ENCODE measurements around the gene PCDHA5. TPM values are rescaled to one million over a fixed set of nuclear protein-coding genes. Genes with fewer than 3 reads are reported as not detected.
"Not testable (repeated sequence)": the region's sequence is repeated elsewhere in the genome, so short reads cannot be mapped to it uniquely, and the experiment has no call there.

Gene PCDHA5
- under 1 TPM; 0.06 to 0.12 (median 0.09) TPM for polyA plus RNA-seq (ENCODE audit: insufficient read depth in 1 of 5, insufficient read length in 5 of 5, low replicate concordance in 1 of 5)
- long read RNA-seq, donor 1, full-length matches to known transcripts, result 2 of 2 reads
- long read RNA-seq, donor 1, partial matches to known transcripts, result 0 of 2 reads
- long read RNA-seq, donor 1, other reads (novel, unspliced or antisense), result 0 of 2 reads
- long read RNA-seq, donor 2, result 0 reads
- long read RNA-seq, donor 3, result 0 reads
- long read RNA-seq, donor 4, full-length matches to known transcripts, result 1 of 1 reads
- long read RNA-seq, donor 4, partial matches to known transcripts, result 0 of 1 reads
- long read RNA-seq, donor 4, other reads (novel, unspliced or antisense), result 0 of 1 reads
- long read RNA-seq, donor 5, full-length matches to known transcripts, result 2 of 2 reads
- long read RNA-seq, donor 5, partial matches to known transcripts, result 0 of 2 reads
- long read RNA-seq, donor 5, other reads (novel, unspliced or antisense), result 0 of 2 reads
- long read RNA-seq, donor 6, result 0 reads
- long read RNA-seq, donor 7, result 0 reads
- long read RNA-seq, donor 8, result 0 reads

GRCh38 chr5:140821375-140822280, at the start of gene PCDHA5:
Gene PCDHA5, plus strand, starts transcription at chr5:140821613.
- no peak for DNase-seq

GRCh38 chr5:140780512-140780911, 40.9 kb upstream of the PCDHA5 start:
- DNase-seq, result no peak

GRCh38 chr5:140785905-140786686, 35.3 kb upstream of the PCDHA5 start, which contains the start of gene PCDHA1:
Gene PCDHA1, plus strand, starts transcription at chr5:140786140.
- DNase-seq, result no peak

DNA sequence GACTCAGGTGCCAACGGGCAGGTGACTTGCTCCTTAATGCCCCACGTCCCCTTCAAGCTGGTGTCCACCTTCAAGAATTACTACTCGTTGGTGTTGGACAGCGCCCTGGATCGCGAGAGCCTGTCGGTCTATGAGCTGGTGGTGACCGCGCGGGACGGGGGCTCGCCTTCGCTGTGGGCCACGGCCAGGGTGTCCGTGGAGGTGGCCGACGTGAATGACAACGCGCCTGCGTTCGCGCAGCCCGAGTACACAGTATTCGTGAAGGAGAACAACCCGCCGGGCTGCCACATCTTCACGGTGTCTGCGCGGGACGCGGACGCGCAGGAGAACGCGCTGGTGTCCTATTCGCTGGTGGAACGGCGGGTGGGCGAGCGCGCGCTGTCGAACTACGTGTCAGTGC, 34.0 kb upstream of the PCDHA5 start:
- DNase-seq, result not testable (repeated sequence)

- DNase-seq, result not testable (repeated sequence)
Observed at GRCh38 chr5:140787849-140788504, 33.4 kb upstream of the PCDHA5 start.

GRCh38 chr5:140791089-140791488, 30.3 kb upstream of the PCDHA5 start:
- no peak for DNase-seq

DNA sequence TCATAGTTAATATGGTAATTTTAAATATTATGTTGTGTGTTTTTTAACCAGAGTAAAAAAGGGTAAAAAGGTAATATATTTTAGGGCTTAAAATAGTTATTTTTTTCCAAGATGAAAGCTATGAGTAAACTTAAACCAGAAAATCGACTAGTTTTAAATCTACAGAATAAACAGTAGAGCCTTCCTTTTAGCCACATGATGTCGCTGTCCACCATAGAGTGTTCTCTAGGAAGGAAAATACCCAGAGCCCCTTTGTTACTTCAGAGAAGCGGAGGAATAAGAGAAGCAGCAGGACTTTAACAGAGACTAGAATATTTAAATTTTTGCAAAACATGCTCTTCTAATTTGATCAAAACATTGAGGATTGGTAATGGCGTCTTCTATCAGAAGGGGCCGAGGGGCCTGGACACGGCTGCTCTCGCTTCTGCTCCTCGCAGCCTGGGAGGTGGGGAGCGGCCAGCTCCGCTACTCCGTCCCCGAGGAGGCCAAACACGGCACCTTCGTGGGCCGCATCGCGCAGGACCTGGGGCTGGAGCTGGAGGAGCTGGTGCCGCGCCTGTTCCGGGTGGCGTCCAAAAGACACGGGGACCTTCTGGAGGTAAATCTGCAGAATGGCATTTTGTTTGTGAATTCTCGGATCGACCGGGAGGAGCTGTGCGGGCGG, 26.7 kb upstream of the PCDHA5 start, which contains the start of gene PCDHA2:
Gene PCDHA2, plus strand, starts transcription at position 258 of the 664 bp plus-strand sequence.
- DNase-seq, result no peak

DNA sequence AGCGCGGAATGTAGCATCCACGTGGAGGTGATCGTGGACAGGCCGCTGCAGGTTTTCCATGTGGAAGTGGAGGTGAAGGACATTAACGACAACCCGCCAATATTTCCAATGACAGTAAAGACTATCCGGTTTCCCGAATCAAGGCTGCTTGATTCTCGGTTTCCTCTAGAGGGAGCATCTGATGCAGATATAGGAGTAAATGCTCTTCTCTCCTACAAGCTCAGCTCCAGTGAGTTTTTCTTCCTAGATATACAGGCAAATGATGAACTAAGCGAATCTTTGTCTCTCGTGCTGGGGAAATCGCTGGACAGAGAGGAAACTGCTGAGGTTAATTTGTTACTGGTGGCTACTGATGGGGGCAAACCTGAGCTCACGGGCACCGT, 26.2 kb upstream of the PCDHA5 start:
- no peak for DNase-seq

GRCh38 chr5:140796072-140796717, 25.2 kb upstream of the PCDHA5 start:
- DNase-seq, result not testable (repeated sequence)

- no peak for DNase-seq
Observed at GRCh38 chr5:140796718-140797095, 24.7 kb upstream of the PCDHA5 start.

GRCh38 chr5:140800816-140801493, 20.5 kb upstream of the PCDHA5 start, which contains the start of gene PCDHA3:
Gene PCDHA3, plus strand, starts transcription at chr5:140801057.
- peak in 1 of 2 donors; percentile 2 for DNase-seq

GRCh38 chr5:140801494-140801841, 19.9 kb upstream of the PCDHA5 start:
- DNase-seq, result no peak

DNA sequence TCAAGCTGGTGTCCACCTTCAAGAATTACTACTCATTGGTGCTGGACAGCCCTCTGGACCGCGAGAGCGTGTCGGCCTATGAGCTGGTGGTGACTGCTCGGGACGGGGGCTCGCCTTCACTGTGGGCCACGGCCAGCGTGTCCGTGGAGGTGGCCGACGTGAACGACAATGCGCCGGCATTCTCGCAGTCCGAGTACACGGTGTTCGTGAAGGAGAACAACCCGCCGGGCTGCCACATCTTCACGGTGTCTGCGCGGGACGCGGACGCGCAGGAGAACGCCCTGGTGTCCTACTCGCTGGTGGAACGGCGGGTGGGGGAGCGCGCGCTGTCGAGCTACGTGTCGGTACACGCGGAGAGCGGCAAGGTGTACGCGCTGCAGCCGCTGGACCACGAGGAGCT, 19.0 kb upstream of the PCDHA5 start:
- DNase-seq, result not testable (repeated sequence)

DNA sequence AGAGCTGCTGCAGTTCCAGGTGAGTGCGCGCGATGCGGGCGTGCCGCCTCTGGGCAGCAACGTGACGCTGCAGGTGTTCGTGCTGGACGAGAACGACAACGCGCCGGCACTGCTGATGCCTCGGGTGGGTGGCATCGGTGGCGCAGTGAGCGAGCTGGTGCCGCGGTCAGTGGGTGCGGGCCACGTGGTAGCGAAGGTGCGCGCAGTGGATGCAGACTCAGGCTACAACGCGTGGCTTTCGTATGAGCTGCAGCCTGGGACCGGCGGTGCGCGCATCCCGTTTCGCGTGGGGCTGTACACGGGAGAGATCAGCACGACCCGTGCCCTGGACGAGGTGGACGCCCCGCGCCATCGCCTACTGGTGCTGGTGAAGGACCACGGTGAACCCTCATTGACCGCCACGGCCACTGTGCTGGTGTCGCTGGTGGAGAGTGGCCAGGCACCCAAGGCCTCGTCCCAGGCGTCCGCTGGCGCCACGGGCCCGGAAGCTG, 18.6 kb upstream of the PCDHA5 start:
- no peak for DNase-seq

DNA sequence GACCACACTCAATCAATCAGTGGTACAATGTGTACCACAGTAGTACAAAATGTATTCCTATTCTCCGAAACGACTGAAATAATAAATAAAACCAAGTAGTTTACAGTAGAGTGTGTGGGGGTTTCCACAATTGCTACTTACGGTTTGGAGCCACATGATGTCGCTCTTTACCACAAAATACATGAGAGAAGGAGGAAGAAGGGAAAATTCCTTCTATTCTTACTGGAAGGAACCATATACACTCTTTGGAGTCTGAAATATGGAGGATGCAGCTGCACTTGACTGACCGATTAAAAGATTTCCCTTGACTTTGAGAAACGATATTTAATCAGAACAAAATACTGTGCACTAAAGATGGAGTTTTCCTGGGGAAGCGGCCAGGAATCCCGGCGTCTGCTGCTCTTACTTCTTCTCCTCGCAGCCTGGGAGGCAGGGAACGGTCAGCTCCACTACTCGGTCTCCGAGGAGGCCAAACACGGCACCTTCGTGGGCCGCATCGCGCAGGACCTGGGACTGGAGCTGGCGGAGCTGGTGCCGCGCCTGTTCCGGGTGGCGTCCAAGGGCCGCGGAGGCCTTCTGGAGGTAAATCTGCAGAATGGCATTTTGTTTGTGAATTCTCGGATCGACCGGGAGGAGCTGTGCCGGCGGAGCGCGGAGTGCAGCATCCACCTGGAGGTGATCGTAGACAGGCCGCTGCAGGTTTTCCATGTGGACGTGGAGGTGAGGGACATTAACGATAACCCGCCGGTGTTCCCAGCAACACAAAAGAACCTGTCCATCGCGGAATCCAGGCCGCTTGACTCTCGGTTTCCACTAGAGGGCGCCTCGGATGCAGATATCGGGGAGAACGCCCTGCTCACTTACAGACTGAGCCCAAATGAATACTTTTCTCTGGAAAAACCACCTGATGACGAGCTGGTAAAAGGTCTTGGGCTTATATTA, 14.3 kb upstream of the PCDHA5 start, which contains the start of gene PCDHA4:
Gene PCDHA4, plus strand, starts transcription at position 235 of the 942 bp plus-strand sequence.
- no peak for DNase-seq

DNA sequence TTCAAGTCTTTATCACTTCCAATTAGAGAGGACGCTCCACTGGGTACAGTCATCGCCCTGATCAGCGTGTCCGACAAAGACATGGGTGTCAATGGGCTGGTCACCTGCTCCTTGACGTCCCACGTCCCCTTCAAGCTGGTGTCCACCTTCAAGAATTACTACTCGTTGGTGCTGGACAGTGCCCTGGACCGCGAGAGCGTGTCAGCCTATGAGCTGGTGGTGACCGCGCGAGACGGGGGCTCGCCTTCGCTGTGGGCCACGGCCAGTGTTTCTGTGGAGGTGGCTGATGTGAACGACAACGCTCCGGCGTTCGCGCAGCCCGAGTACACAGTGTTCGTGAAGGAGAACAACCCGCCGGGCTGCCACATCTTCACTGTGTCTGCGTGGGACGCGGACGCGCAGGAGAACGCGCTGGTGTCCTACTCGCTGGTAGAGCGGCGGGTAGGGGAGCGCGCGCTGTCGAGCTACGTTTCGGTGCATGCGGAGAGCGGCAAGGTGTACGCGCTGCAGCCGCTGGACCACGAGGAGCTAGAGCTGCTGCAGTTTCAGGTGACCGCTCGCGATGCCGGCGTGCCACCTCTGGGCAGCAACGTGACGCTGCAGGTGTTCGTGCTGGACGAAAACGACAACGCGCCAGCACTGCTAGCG, 13.0 kb upstream of the PCDHA5 start:
- DNase-seq, result not testable (repeated sequence)

DNA sequence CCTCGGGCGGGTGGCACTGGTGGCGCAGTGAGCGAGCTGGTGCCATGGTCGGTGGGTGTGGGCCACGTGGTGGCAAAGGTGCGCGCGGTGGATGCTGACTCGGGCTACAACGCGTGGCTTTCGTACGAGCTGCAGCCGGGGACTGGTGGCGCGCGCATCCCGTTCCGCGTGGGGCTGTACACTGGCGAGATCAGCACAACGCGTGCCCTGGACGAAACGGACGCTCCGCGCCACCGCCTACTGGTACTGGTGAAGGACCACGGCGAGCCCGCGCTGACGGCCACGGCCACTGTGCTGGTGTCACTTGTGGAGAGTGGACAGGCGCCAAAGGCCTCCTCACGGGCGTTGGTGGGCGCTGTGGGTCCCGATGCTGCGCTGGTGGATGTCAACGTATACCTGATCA, 12.5 kb upstream of the PCDHA5 start:
- DNase-seq, result no peak

Measured in right lung (tissue), 10 donors.